Measurements from ENCODE around the gene GRIN3A.

The GRIN3A gene

GRCh38 chr9:101632611-101633010 is 105.8 kb downstream of the GRIN3A start:
- no peaks in the 10 kb centered on the region for H3K27me3 ChIP-seq (replicated peaks)
- no peak overlapping the region for H3K4me3 ChIP-seq (ENCODE audit: low read depth, low read length)
- TF ChIP-seq, protein P1, sequence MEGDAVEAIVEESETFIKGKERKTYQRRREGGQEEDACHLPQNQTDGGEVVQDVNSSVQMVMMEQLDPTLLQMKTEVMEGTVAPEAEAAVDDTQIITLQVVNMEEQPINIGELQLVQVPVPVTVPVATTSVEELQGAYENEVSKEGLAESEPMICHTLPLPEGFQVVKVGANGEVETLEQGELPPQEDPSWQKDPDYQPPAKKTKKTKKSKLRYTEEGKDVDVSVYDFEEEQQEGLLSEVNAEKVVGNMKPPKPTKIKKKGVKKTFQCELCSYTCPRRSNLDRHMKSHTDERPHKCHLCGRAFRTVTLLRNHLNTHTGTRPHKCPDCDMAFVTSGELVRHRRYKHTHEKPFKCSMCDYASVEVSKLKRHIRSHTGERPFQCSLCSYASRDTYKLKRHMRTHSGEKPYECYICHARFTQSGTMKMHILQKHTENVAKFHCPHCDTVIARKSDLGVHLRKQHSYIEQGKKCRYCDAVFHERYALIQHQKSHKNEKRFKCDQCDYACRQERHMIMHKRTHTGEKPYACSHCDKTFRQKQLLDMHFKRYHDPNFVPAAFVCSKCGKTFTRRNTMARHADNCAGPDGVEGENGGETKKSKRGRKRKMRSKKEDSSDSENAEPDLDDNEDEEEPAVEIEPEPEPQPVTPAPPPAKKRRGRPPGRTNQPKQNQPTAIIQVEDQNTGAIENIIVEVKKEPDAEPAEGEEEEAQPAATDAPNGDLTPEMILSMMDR (IDR thresholded peaks at IDR 0.05; ENCODE audit: low read depth, low read length, missing control alignments) = no peak
- in situ Hi-C loops (cut with HindIII; ENCODE audit: low pct_ligation_motif_present, low sequenced_read_pairs) = no loop called here
- no peak overlapping the region for H3K27ac ChIP-seq
- no peaks in the 10 kb centered on the region for H3K36me3 ChIP-seq (replicated peaks)
- no peak for DNase-seq

DNA sequence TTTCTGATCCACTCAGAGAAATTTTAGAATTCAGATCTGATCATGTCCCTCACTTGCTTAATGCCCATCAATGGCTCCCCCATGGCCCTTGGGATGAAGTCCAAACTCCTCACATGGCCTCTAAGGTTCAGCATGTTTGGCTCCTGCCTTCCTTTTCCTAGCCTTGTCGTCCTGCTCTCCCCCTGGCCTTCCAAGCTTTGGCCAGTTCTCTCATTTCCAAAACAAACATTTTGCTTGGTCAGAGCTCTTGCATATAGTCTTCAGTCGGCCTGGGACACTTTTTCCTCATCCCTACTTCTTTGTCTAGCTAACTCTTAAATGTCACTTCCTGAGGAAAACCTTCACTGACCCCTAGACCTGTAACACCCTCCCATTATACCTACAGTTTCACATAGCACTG is 106.6 kb downstream of the GRIN3A start:
- TF ChIP-seq, protein P1 (IDR thresholded peaks at IDR 0.05; ENCODE audit: low read depth, low read length, missing control alignments) = no peak
- Histone ChIP-seq H3K27ac (no peak overlapping the region), H3K27me3 (replicated peaks) (no peaks in the 10 kb centered on the region), H3K4me3 (ENCODE audit: low read depth, low read length) (no peak overlapping the region), H3K36me3 (replicated peaks) (no peaks in the 10 kb centered on the region)
- DNase-seq = no peak
- in situ Hi-C loops (cut with HindIII; ENCODE audit: low pct_ligation_motif_present, low sequenced_read_pairs) = no loop called here

GRCh38 chr9:101629636-101630035 is 108.8 kb downstream of the GRIN3A start:
- Histone ChIP-seq H3K27me3 (replicated peaks) (no peaks in the 10 kb centered on the region), H3K36me3 (replicated peaks) (no peaks in the 10 kb centered on the region), H3K4me3 (ENCODE audit: low read depth, low read length) (no peak overlapping the region), H3K27ac (no peak overlapping the region)
- TF ChIP-seq, protein P1 (IDR thresholded peaks at IDR 0.05; ENCODE audit: low read depth, low read length, missing control alignments) = no peak
- no peak for DNase-seq
- in situ Hi-C loops (cut with HindIII; ENCODE audit: low pct_ligation_motif_present, low sequenced_read_pairs) = no loop called here

GRCh38 chr9:101628173-101628572 is 110.3 kb downstream of the GRIN3A start:
- DNase-seq = peak; percentile 20
- in situ Hi-C loops (cut with HindIII; ENCODE audit: low pct_ligation_motif_present, low sequenced_read_pairs) = no loop called here
- H3K27me3 ChIP-seq (replicated peaks) = no peaks in the 10 kb centered on the region
- H3K36me3 ChIP-seq (replicated peaks) = no peaks in the 10 kb centered on the region
- H3K27ac ChIP-seq = no peak overlapping the region
- H3K4me3 ChIP-seq (ENCODE audit: low read depth, low read length) = no peak overlapping the region
- TF ChIP-seq, protein P1 (IDR thresholded peaks at IDR 0.05; ENCODE audit: low read depth, low read length, missing control alignments) = no peak

DNA sequence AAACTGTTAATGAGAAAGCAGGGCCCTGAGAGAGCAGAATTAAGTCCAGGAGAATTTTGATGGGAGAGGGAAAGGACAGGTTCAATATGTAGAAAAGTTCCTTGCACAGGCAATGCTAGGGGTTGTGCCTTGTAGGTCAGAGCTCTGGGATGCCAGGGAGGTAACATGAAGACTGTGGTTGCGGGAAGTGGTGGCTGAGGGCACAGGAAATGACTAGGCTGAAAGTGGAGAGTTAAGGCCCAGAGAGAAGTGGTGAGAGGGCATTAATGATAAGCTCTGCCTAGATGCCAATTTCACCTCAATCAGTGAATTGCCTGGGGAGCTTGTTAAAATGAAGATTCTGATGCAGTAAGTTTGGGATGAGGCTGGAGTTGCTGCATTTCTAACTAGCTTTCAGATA is 112.2 kb downstream of the GRIN3A start:
- in situ Hi-C loops (cut with HindIII; ENCODE audit: low pct_ligation_motif_present, low sequenced_read_pairs) = no loop called here
- Histone ChIP-seq H3K27me3 (replicated peaks) (no peaks in the 10 kb centered on the region), H3K27ac (no peak overlapping the region), H3K36me3 (replicated peaks) (no peaks in the 10 kb centered on the region), H3K4me3 (ENCODE audit: low read depth, low read length) (no peak overlapping the region)
- no peak for DNase-seq
- TF ChIP-seq, protein P1 (IDR thresholded peaks at IDR 0.05; ENCODE audit: low read depth, low read length, missing control alignments) = no peak

GRCh38 chr9:101625876-101626275 is 112.6 kb downstream of the GRIN3A start:
- Histone ChIP-seq H3K4me3 (ENCODE audit: low read depth, low read length) (no peak overlapping the region), H3K27ac (no peak overlapping the region), H3K27me3 (replicated peaks) (no peaks in the 10 kb centered on the region), H3K36me3 (replicated peaks) (no peaks in the 10 kb centered on the region)
- in situ Hi-C loops (cut with HindIII; ENCODE audit: low pct_ligation_motif_present, low sequenced_read_pairs) = no loop called here
- TF ChIP-seq, protein P1 (IDR thresholded peaks at IDR 0.05; ENCODE audit: low read depth, low read length, missing control alignments) = no peak
- DNase-seq = peak; percentile 60

Data from brain microvascular endothelial cell (primary cell).